Measurements from ENCODE around the gene GYG2. TPM values are rescaled to one million over a fixed set of nuclear protein-coding genes. Genes with fewer than 3 reads are reported as not detected.

GYG2 gene
- total RNA-seq, 6 donors from 2014 or later: 0.40 to 3.7 (median 0.98) TPM

- DNase-seq (peak; percentile 96 to 97), ATAC-seq (ENCODE audit: low FRiP score in 2 of 2) (peak; percentile 96 to 97)
- Histone ChIP-seq H3K36me3 (peaks cover 0 to 8% (median 2%) of the 10 kb centered on the region in 4 donors), H3K27ac (peak within 1 kb of the TSS; percentile 97 to 100 (median 98)), H3K9me3 (peaks cover 0 to 7% (median 0%) of the 10 kb centered on the region in 4 donors), H3K4me3 (peak within 1 kb of the TSS; percentile 51 to 86 (median 66)), H3K27me3 (no peaks in the 10 kb centered on the region), H3K4me1 (peaks cover 0 to 14% (median 1%) of the 10 kb centered on the region in 4 donors)
- peak; percentile 50 to 93 (median 76) for TF ChIP-seq POLR2A (IDR thresholded peaks at IDR 0.05)
- TF ChIP-seq EP300 (IDR thresholded peaks at IDR 0.05): no peak
- peak; percentile 58 to 81 for TF ChIP-seq POLR2AphosphoS5 (IDR thresholded peaks at IDR 0.05)
- TF ChIP-seq, protein P1, sequence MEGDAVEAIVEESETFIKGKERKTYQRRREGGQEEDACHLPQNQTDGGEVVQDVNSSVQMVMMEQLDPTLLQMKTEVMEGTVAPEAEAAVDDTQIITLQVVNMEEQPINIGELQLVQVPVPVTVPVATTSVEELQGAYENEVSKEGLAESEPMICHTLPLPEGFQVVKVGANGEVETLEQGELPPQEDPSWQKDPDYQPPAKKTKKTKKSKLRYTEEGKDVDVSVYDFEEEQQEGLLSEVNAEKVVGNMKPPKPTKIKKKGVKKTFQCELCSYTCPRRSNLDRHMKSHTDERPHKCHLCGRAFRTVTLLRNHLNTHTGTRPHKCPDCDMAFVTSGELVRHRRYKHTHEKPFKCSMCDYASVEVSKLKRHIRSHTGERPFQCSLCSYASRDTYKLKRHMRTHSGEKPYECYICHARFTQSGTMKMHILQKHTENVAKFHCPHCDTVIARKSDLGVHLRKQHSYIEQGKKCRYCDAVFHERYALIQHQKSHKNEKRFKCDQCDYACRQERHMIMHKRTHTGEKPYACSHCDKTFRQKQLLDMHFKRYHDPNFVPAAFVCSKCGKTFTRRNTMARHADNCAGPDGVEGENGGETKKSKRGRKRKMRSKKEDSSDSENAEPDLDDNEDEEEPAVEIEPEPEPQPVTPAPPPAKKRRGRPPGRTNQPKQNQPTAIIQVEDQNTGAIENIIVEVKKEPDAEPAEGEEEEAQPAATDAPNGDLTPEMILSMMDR (IDR thresholded peaks at IDR 0.05): no peak
- WGBS, 2 donors: 1 to 5% methylated on average over 17 to 34 of the region's 84 CpGs
Observed at GRCh38 chrX:2928583-2929434, 100.1 kb downstream of the GYG2 start, which contains the start of gene ARSD. Gene ARSD, minus strand, starts transcription at chrX:2929339. Its CDS starts 64 bp downstream, at chrX:2929275.

DNA sequence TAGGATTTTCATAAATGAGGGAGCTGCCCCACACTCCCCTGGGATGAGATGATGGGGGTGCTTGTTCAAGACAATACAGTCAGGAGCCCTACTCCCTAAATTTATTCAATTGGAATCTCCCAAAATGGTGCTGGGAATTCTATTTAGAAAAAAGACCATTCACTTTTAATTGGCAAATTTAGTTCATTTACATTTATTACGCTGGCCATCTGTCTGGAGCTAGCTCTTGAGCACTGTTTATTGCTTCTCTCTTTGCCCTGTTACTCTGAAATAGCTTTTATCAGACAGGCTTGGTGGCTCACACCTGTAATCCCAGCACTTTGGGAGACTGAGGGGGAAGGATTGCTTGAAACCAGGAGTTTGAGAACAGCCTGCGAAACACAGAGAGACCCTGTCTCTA, 102.4 kb downstream of the GYG2 start:
- no peak for ATAC-seq (ENCODE audit: low FRiP score in 2 of 2)

DNA sequence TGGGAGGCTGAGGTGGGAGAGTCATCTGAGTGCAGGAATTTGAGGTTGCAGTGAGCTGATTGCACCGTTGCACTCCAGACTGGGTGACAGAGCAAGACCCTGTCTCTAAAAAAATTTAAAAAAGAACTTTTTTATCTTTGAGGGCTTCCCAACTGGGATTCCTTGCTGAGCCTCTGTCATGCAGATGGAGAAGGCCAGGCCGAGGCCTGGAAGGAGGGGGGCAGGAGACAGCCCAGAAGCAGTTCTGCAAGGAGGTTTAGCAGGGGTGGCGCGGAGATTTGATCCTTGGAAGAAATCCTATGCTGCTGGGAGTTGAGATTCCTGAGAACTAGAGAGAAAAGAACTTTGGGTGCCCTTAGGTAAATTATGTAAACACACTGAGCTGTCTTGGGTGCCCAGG, 102.9 kb downstream of the GYG2 start:
- DNase-seq (no peak), ATAC-seq (ENCODE audit: low FRiP score in 2 of 2) (no peak)
- Histone ChIP-seq H3K4me3 (no peak overlapping the region), H3K9me3 (peaks cover 0 to 7% (median 0%) of the 10 kb centered on the region in 4 donors), H3K4me1 (peaks cover 0 to 21% (median 1%) of the 10 kb centered on the region in 4 donors), H3K27ac (no peak overlapping the region), H3K36me3 (no peaks in the 10 kb centered on the region), H3K27me3 (no peaks in the 10 kb centered on the region)
- WGBS, 2 donors: 80 to 95% methylated on average over 3 to 4 of the region's 4 CpGs
- TF ChIP-seq POLR2A (IDR thresholded peaks at IDR 0.05): no peak
- no peak for TF ChIP-seq EP300 (IDR thresholded peaks at IDR 0.05)

More for the DNA sequence above, 102.4 kb downstream of the GYG2 start:
- Histone ChIP-seq H3K27me3 (no peaks in the 10 kb centered on the region), H3K9me3 (peaks cover 0 to 7% (median 0%) of the 10 kb centered on the region in 4 donors), H3K27ac (no peak overlapping the region), H3K4me1 (peaks cover 0 to 21% (median 1%) of the 10 kb centered on the region in 4 donors), H3K36me3 (no peaks in the 10 kb centered on the region), H3K4me3 (no peak overlapping the region)
- DNase-seq: no peak
- no peak for TF ChIP-seq EP300 (IDR thresholded peaks at IDR 0.05)
- no peak for TF ChIP-seq POLR2A (IDR thresholded peaks at IDR 0.05)
- TF ChIP-seq, protein P1 (IDR thresholded peaks at IDR 0.05): no peak
- no peak for TF ChIP-seq POLR2AphosphoS5 (IDR thresholded peaks at IDR 0.05)
- 95 to 96% methylated on average over 2 of the region's 2 CpGs for WGBS, 2 donors

Other genes starting within 250 kb of the GYG2 start
- 100 to 1,000 TPM; 135 to 300 (median 233) TPM for gene CD99, start 137.6 kb upstream of the GYG2 start, total RNA-seq
- gene XG, start 76.9 kb upstream of the GYG2 start, total RNA-seq: under 1 TPM in 2 of 6 donors, not detected in 4; 0.69 to 0.81 TPM
- gene ARSD, start 100.4 kb downstream of the GYG2 start, total RNA-seq: 10 to 100 TPM; 27.1 to 67.7 (median 32.3) TPM
- not detected for gene ARSH, start 177.6 kb downstream of the GYG2 start, total RNA-seq
- not detected for gene ARSF, start 212.5 kb downstream of the GYG2 start, total RNA-seq